Measurements from ENCODE around the gene RIT1. TPM values are rescaled to one million over a fixed set of nuclear protein-coding genes. Genes with fewer than 3 reads are reported as not detected.
A peak's percentile ranks its signal among the peaks of the same experiment; 100 is the strongest.

Gene RIT1
- total and polyA plus RNA-seq, 2 of the 8 experiments (the other 6 are each of a cell fraction or from before 2014, with no cell fraction given), result 25.3 to 26.8 TPM

DNA sequence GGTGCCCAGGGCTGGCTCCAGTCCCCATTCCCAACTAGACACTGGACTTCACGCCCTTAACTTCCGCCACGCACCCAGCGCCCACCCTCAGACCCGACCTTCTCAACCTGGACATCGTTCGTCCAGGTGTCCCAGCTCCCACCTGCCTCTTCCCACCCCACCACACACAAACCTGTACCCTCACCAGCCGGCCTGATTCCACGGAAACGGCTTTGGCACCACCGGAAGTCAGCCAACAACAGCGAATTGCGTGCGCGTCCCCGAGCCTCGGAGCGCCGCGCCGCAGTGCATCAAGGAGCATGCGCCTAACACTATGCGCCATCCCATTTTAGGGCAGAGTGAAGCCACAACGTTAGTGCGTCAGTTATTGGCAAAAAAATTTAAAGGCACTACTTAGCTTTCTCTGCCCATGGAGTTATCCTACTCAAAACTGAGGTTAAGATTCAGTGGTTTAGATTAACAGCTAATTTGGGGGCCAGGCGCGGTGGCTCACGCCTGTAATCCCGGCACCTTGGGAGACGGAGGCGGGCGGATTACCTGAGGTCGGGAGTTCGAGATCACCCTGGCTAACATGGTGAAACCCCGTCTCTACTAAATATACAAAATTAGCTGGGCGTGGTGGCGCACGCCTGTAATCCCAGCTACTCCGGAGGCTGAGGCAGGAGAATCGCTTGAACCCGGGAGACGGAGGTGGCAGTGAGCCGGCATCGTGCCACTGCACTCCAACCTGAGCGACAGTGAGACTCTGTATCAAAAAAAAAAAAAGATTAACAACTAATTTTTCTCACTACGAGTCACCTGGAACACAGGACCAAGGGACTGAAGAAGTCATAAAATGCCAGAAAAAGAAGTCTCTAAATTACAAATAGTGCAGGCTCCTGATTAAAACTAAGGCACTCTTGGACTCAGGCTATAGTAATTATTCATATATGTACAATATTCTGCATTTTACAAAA is 53.9 kb downstream of the RIT1 start, which contains the start of gene GON4L:
Gene GON4L (minus strand): TSS at position 240 of the 956 bp plus-strand sequence. CDS start 3,434 bp downstream, outside the sequence.
- H4K5ac ChIP-seq (ENCODE audit: insufficient read length, low read depth, low read length), result peak within 1 kb of the TSS; percentile 65
- DNase-seq (ENCODE audit: low read depth in 1 of 2, low spot score in 2 of 2) (peak; percentile 54 to 88), FAIRE-seq (peak; percentile 78)
- WGBS, 2 experiments (ENCODE audit: extremely low coverage in 1 of 2, insufficient coverage in 1 of 2, insufficient read length in 1 of 2, insufficient replicate concordance in 2 of 2, low coverage in 1 of 2, low lambda C conversion rate in 2 of 2, missing lambda C conversion rate in 1 of 2), result 29% methylated on average over 46 of the region's 46 CpGs; no CpG with 5 or more reads in 1 of the 2 experiments
- H3K4me1 ChIP-seq (replicated peaks in 1 of 4; ENCODE audit: control insufficient read depth in 3 of 4, insufficient read depth in 4 of 4, low read length in 3 of 4), result peaks cover 0 to 6% (median 2%) of the 10 kb centered on the region in 4 experiments; a peak in 4 of 7 replicates
- no peak within 1 kb of the TSS for H3K23ac ChIP-seq (ENCODE audit: insufficient read length)
- no peak within 1 kb of the TSS for H2BK120ac ChIP-seq (replicated peaks; ENCODE audit: low read depth, low read length)
- peak within 1 kb of the TSS; percentile 98 for H3K18ac ChIP-seq (ENCODE audit: extremely low read depth, low read length)
- CTCF ChIA-PET (ENCODE audit: partially characterized antibody), result interaction anchor here (0.7 to 0.9 kb wide), 4 partner anchors 25 to 239 kb away, joined by 3 read pairs; no protein-coding TSS in a partner anchor
- peaks cover 3% of the 10 kb centered on the region; the same call in 1 of the 2 replicates for H3K79me1 ChIP-seq (ENCODE audit: low read depth, low read length)
- peak within 1 kb of the TSS; percentile 91 for H2BK20ac ChIP-seq (ENCODE audit: low read length)
- peak within 1 kb of the TSS; percentile 45; the same call in 1 of the 2 replicates for H2AFZ ChIP-seq (ENCODE audit: low read length)
- peaks cover 0 to 4% of the 10 kb centered on the region in 2 experiments for H4K20me1 ChIP-seq (replicated peaks in 1 of 2; ENCODE audit: control insufficient read depth in 1 of 2, insufficient read depth in 2 of 2, low read length in 2 of 2)
- H3K9ac ChIP-seq (replicated peaks in 1 of 4; ENCODE audit: extremely low read depth in 1 of 4, low read depth in 3 of 4, low read length in 3 of 4), result peak within 1 kb of the TSS; percentile 36 to 97 (median 86)
- no peaks in the 10 kb centered on the region for H3K27me3 ChIP-seq (replicated peaks in 1 of 4; ENCODE audit: control insufficient read depth in 3 of 4, extremely low read depth in 1 of 4, insufficient read depth in 3 of 4, low read length in 3 of 4)
- H3K36me3 ChIP-seq (ENCODE audit: control insufficient read depth in 2 of 4, insufficient read depth in 4 of 4, low read length in 3 of 4), result peaks cover 8 to 26% (median 17%) of the 10 kb centered on the region in 4 experiments
- peak within 1 kb of the TSS; percentile 50 for H3K56ac ChIP-seq (replicated peaks; ENCODE audit: insufficient read length, low read depth, low read length)
- H2AK5ac ChIP-seq (ENCODE audit: low read depth, low read length), result no peak within 1 kb of the TSS
- H2BK15ac ChIP-seq (ENCODE audit: low read length), result no peak within 1 kb of the TSS
- no peak within 1 kb of the TSS; the same call in 1 of the 2 replicates for H2BK12ac ChIP-seq (ENCODE audit: low read depth, low read length)
- peak within 1 kb of the TSS; percentile 85 for H4K91ac ChIP-seq (replicated peaks; ENCODE audit: insufficient read length, low read length)
- H2BK5ac ChIP-seq (ENCODE audit: low read depth, low read length), result peak within 1 kb of the TSS; percentile 93
- H3K4me3 ChIP-seq (ENCODE audit: extremely low read depth in 1 of 4, insufficient read depth in 2 of 4, low read depth in 3 of 4, low read length in 4 of 4), result peak within 1 kb of the TSS; percentile 76 to 97 (median 92)
- H3K4me2 ChIP-seq (ENCODE audit: insufficient read depth in 1 of 2, low read depth in 2 of 2, low read length in 2 of 2), result peak within 1 kb of the TSS; percentile 54 to 69
- H3K27ac ChIP-seq (ENCODE audit: low read depth, low read length), result peak within 1 kb of the TSS; percentile 79
- H3K23me2 ChIP-seq (ENCODE audit: low read depth, low read length), result peaks cover 8% of the 10 kb centered on the region
- no peak within 1 kb of the TSS for H3K14ac ChIP-seq (ENCODE audit: insufficient read length)
- H3K4ac ChIP-seq (replicated peaks; ENCODE audit: insufficient read length, low read depth, low read length), result peak within 1 kb of the TSS; percentile 96
- peak within 1 kb of the TSS; percentile 94; the same call in 1 of the 2 replicates for H4K8ac ChIP-seq (ENCODE audit: extremely low read depth, insufficient read depth, low read length)
- H3K79me2 ChIP-seq (ENCODE audit: control insufficient read depth in 1 of 2, insufficient read depth in 2 of 2, low read length in 2 of 2), result peaks cover 0 to 38% of the 10 kb centered on the region in 2 experiments; a peak in 2 of 4 replicates
- no peaks in the 10 kb centered on the region for H3K9me3 ChIP-seq (ENCODE audit: insufficient read depth in 2 of 2, low read depth in 1 of 2, low read length in 1 of 2)
- POLR2A ChIA-PET (ENCODE audit: partially characterized antibody), result interaction anchor here (0.6 to 2.1 kb wide), 7 partner anchors 9 to 495 kb away, joined by 3 to 5 read pairs (median 3); partner anchors contain the start of gene KHDC4
- TF ChIP-seq TAF1 (IDR thresholded peaks at IDR 0.05; ENCODE audit: low read depth, low read length) (peak; percentile 78), SIX5 (IDR thresholded peaks at IDR 0.05; ENCODE audit: low read depth, low read length) (0 out of 2 replicates have a peak, but pooled peaks have one; percentile 12), KDM4A (IDR thresholded peaks at IDR 0.05; ENCODE audit: low read depth, low read length, severe bottlenecking) (peak; percentile 55), GABPA (IDR thresholded peaks at IDR 0.05; ENCODE audit: borderline replicate concordance, insufficient read depth, low read length) (peak; percentile 64; the same call in 1 of the 2 replicates), TAF7 (optimal IDR thresholded peaks at IDR 0.05; ENCODE audit: borderline replicate concordance, low read depth, low read length) (peak; percentile 13), POLR2AphosphoS5 (IDR thresholded peaks at IDR 0.05; ENCODE audit: low read depth, low read length) (peak; percentile 83)
- TF ChIP-seq, protein P1, sequence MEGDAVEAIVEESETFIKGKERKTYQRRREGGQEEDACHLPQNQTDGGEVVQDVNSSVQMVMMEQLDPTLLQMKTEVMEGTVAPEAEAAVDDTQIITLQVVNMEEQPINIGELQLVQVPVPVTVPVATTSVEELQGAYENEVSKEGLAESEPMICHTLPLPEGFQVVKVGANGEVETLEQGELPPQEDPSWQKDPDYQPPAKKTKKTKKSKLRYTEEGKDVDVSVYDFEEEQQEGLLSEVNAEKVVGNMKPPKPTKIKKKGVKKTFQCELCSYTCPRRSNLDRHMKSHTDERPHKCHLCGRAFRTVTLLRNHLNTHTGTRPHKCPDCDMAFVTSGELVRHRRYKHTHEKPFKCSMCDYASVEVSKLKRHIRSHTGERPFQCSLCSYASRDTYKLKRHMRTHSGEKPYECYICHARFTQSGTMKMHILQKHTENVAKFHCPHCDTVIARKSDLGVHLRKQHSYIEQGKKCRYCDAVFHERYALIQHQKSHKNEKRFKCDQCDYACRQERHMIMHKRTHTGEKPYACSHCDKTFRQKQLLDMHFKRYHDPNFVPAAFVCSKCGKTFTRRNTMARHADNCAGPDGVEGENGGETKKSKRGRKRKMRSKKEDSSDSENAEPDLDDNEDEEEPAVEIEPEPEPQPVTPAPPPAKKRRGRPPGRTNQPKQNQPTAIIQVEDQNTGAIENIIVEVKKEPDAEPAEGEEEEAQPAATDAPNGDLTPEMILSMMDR (IDR thresholded peaks at IDR 0.05; ENCODE audit: control extremely low read depth in 1 of 3, insufficient read depth in 1 of 3, low read depth in 1 of 3, low read length in 3 of 3), result no peak
